BLaER1 (cell line): Measurements from ENCODE around the gene SH3TC1.

Experiments used
- H3K27ac ChIP-seq: shearing (Covaris generic); formaldehyde crosslinking; 2 replicates; pipeline ENCODE4 v1.8.1; 2022
- H3K27me3 ChIP-seq: shearing (Covaris generic); formaldehyde crosslinking; 2 replicates; pipeline ENCODE4 v1.8.1; 2022
- H3K36me3 ChIP-seq: shearing (Covaris generic); formaldehyde crosslinking; 2 replicates; pipeline ENCODE4 v1.8.1; 2022
- H3K4me1 ChIP-seq: shearing (Covaris generic); formaldehyde crosslinking; 2 replicates; pipeline ENCODE4 v1.8.1; 2022
- H3K4me2 ChIP-seq: shearing (Covaris generic); formaldehyde crosslinking; 2 replicates; pipeline ENCODE4 v1.8.1; 2022
- H3K4me3 ChIP-seq: shearing (Covaris generic); formaldehyde crosslinking; 2 replicates; pipeline ENCODE4 v1.8.1; 2022
- H3K9ac ChIP-seq: shearing (Covaris generic); formaldehyde crosslinking; 2 replicates; pipeline ENCODE4 v1.8.1; 2022
- H3K9me3 ChIP-seq: shearing (Covaris generic); formaldehyde crosslinking; 2 replicates; pipeline ENCODE4 v1.8.1; 2022
- H4K20me1 ChIP-seq: shearing (Covaris generic); formaldehyde crosslinking; 2 replicates; pipeline ENCODE4 v1.8.1; 2022
- Cebpa-rat ChIP-seq: shearing (Covaris generic); IDR thresholded peaks from 2 replicates; pipeline ENCODE4 v1.8.1; 2022

SH3TC1 gene

GRCh38 chr4:8289151-8289750 is 90.2 kb downstream of the SH3TC1 start:
- Histone ChIP-seq H3K4me2 (peak overlapping the region; percentile 97), H4K20me1 (peaks cover 100% of the 10 kb centered on the region), H3K36me3 (peaks cover 100% of the 10 kb centered on the region), H3K9ac (no peak overlapping the region), H3K27me3 (no peaks in the 10 kb centered on the region), H3K4me1 (peaks cover 73% of the 10 kb centered on the region), H3K27ac (no peak overlapping the region), H3K9me3 (no peaks in the 10 kb centered on the region), H3K4me3 (no peak overlapping the region)
- no peak for TF ChIP-seq Cebpa-rat

- Histone ChIP-seq H3K36me3 (peaks cover 100% of the 10 kb centered on the region), H3K27ac (0 out of 2 replicates have a peak overlapping the region, but pooled peaks have one; percentile 22), H3K9me3 (no peaks in the 10 kb centered on the region), H3K4me2 (peak overlapping the region; percentile 97), H3K4me1 (peaks cover 64% of the 10 kb centered on the region), H3K9ac (0 out of 2 replicates have a peak overlapping the region, but pooled peaks have one; percentile 8), H4K20me1 (peaks cover 94% of the 10 kb centered on the region), H3K4me3 (no peak overlapping the region), H3K27me3 (no peaks in the 10 kb centered on the region)
- no peak for TF ChIP-seq Cebpa-rat
These were observed 91.0 kb downstream of the SH3TC1 start for GRCh38 chr4:8289956-8290700.

GRCh38 chr4:8290701-8290970 is 91.5 kb downstream of the SH3TC1 start:
- no peaks in the 10 kb centered on the region for H3K27me3 ChIP-seq

More at GRCh38 chr4:8290701-8290970, 91.5 kb downstream of the SH3TC1 start:
- Histone ChIP-seq H3K4me2 (peak overlapping the region; percentile 97), H3K27ac (0 out of 2 replicates have a peak overlapping the region, but pooled peaks have one; percentile 22), H3K4me3 (no peak overlapping the region), H3K9me3 (no peaks in the 10 kb centered on the region), H3K4me1 (peaks cover 62% of the 10 kb centered on the region), H3K36me3 (peaks cover 100% of the 10 kb centered on the region), H3K9ac (no peak overlapping the region), H4K20me1 (peaks cover 94% of the 10 kb centered on the region)
- no peak for TF ChIP-seq Cebpa-rat
